Activated effector memory CD4-positive, alpha-beta T cell treated with anti-CD3 and anti-CD28 coated beads, Interleukin-2, amount 50 U/mL, for 16 hours (primary cell): ENCODE data around the gene TTC22.

ENCODE experiments used
- DNase-seq: peaks from one replicate; pipeline ENCODE4 v3.0.0-alpha.2; 2020

TTC22 gene

GRCh38 chr1:54833121-54833520 is 32.0 kb upstream of the TTC22 start:
- no peak for DNase-seq

DNA sequence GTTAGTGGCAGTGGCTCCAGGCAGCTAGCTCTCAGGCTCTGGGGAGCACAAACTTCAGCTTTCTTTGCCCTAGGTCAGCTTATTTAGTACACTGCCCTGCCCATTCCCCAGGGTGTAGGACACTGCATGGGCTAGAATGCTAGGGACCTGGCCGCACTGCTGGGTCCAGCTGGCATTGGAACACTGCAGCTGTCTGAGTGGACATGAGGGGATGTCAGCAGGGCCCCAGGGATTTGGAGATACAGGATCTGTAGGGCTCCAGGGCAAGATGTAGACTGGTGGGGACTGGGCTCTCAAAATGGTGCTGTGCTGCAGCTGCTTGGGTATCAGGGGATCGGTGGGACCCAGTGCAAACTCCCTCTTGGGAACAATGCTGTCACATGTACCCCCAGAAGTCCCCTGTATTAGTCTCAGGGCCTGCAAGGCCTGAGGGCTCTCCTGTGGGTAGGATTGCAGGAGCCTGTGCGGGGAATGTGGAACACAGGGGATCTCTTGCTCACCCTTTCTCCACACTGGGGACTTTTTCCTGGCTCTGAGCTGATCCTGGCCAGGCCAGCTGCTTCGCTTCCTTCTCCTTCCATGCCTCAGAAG is 25.2 kb upstream of the TTC22 start:
- DNase-seq: peak; percentile 50

- DNase-seq: peak; percentile 17
These were observed 24.6 kb upstream of the TTC22 start for GRCh38 chr1:54825696-54826095.

DNA sequence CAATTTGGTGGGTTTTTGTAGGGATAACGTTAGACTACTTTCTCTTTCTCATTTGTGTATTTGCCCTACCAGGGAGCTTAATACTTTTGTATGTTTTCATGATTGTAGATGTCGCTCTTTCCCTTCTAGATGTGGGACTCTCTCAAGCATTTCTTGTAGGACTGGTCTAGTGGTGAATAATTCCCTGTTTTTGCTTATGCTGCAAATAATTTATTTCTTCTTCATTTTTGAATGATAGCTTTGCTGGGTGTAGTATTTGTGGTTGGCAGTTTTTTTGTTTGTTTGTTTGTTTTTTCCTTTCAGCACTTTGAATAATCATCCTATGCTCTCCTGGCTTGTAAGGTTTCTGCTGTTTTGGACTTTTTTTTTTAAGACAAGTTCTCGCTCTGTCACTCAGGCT is 22.5 kb upstream of the TTC22 start:
- no peak for DNase-seq

- DNase-seq: no peak
These were observed 18.6 kb upstream of the TTC22 start for GRCh38 chr1:54819733-54820132.

DNA sequence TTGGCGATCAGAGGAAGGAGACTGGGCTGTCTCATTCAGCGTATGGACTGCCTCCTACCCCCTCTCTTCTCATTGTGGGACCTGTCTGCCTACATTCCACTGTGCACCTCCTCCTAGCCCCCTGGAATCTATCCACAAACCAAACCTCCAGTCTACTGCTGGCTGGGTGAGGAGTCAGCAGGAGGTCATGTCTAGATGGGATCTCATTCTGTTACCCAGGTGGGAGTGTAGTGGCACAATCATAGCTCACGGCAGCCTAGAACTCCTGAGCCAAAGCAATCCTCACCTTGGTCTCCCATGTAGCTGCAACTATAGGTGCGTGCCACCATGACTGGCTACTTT is 18.0 kb upstream of the TTC22 start:
- no peak for DNase-seq

- peak; percentile 45 for DNase-seq
These were observed 17.5 kb upstream of the TTC22 start for GRCh38 chr1:54818461-54819194.

DNA sequence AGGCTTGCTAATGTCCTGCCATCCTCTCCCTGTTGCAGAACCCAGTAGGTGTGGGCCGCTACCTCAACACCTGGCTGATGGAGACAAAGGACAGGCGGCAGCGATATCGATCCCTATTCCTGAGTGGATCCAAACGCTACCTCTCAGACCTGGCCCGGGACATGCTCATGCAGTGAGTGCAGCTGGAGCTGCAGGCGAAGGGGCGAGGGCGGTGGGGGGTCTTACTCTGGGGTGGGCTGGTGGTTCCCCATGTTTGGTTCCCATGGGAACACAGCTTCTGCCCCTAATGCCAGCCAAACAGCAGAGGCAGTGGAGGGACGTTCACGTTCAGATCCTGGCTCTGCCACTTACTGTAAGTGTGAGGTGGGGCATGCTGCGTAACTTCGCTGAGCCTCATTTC is 15.8 kb upstream of the TTC22 start:
- DNase-seq: peak; percentile 59

GRCh38 chr1:54816130-54816529 is 15.0 kb upstream of the TTC22 start:
- DNase-seq: peak; percentile 17

- DNase-seq: peak; percentile 31
These were observed 14.2 kb upstream of the TTC22 start for GRCh38 chr1:54815086-54815876.

DNA sequence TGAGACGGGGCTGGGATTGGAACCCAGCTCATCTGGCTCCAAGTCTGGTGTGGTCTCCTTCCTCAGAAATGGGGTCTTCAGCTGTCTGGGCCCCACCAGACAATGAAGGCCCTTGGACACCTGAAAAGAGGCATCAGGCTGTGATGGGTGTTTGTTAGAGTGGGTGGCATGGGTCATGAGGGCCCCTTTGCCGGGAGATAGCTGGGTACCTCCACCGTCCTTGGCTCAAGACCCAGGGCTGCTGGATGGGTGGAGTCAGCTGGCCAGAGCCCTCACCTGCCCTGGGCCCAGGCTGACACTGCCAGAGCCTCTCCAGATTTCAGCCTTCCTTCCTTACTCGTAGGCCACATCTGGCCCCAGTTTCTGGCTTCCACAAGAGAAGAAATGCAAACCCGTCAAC is 13.4 kb upstream of the TTC22 start:
- peak; percentile 39 for DNase-seq

GRCh38 chr1:54814126-54814498 is 13.0 kb upstream of the TTC22 start:
- no peak for DNase-seq

GRCh38 chr1:54813485-54814125 is 12.5 kb upstream of the TTC22 start:
- DNase-seq: peak; percentile 52

DNA sequence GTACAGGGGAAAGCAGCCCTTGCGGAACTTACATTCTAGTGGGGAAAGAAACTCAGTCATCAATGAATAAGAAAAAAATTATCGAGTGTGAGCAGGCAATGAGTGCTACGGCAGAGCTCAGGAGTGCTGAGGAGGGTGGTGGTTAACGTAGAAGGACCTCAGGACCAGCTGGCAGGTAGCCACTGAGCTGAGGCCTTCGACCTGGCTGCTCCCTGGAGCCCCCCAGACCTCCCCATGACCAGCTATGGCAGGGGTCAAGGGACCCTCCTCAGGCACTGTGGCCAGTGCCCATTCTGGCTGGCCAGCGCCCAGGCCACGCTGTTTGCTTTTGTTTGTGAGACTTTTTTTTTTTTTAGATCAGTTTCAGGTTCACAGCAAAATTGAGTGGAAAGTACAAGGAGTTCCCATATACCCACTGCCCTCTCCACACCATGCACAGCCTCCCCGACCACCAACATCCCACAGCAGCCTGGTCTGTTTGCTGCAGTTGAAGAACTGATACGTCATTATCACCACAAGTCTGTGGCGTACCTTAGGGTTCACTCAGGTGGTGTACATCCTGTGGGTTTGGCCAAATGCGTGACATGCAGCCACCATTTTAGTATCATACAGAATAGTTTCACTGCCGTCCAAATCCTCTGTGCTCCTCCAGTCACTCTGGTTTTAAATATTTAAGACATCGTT is 11.8 kb upstream of the TTC22 start:
- DNase-seq: peak; percentile 36

GRCh38 chr1:54811739-54812655 is 10.9 kb upstream of the TTC22 start:
- DNase-seq: peak; percentile 57

- DNase-seq: peak; percentile 25
These were observed 9.9 kb upstream of the TTC22 start for GRCh38 chr1:54811066-54811465.

- peak; percentile 86 for DNase-seq
These were observed 9.2 kb upstream of the TTC22 start for GRCh38 chr1:54810153-54810942.

GRCh38 chr1:54809496-54810074 is 8.5 kb upstream of the TTC22 start:
- no peak for DNase-seq

DNA sequence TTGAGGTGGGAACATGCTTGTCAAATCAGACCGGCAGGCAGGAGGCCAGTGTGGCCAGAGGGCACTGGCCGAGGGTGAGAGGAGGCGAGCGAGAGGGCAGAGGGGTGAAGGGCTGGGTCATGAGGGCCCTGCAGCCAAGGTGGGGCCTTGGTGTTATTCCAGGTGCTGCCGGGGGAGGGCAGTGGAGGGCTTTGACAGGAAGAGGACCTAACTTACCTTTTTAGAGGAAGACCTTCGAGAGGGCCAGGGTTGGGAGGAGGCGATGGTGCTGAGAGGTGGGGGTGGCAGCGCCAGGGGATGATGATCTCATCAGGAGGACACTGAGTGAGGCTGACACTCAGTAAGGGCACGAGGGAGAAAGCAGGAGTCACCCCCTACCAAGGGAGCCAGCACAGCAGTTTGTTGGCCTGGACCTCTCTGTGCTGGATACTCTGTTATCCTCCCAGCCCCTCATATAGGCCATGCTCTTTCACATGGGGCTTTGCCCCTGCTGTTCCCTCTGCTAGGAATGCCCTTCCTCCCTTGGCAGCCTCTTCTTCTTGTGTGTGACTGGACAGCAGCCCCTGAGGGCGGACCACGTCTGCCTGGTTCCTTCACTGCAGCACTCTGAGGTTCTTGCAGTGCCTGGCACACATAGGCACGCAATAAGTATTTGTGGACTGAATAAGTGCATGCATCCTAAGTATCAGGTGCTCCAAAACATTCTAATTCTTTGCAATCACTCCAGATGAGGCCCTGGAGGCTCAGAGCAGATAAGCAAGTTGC is 7.5 kb upstream of the TTC22 start:
- DNase-seq: peak; percentile 59

GRCh38 chr1:54807756-54808155 is 6.6 kb upstream of the TTC22 start:
- no peak for DNase-seq
